Activated CD4-positive, alpha-beta T cell treated with anti-CD3 and anti-CD28 coated beads for 4 hours (primary cell): ENCODE measurements around the gene SRPK2.
"Not testable (repeated sequence)": the region's sequence is repeated elsewhere in the genome, so short reads cannot be mapped to it uniquely, and the experiment has no call there.

ENCODE experiments used
- DNase-seq, 2 donors: peaks; one replicate each; pipeline ENCODE4 v3.0.0-alpha.2; 2020

The SRPK2 gene

GRCh38 chr7:105216786-105217185 lies 171.9 kb downstream of the SRPK2 start:
- DNase-seq, result no peak

GRCh38 chr7:105215821-105216220 lies 172.9 kb downstream of the SRPK2 start:
- DNase-seq, result no peak

- no peak for DNase-seq
Measured at GRCh38 chr7:105215182-105215581, 173.5 kb downstream of the SRPK2 start.

- DNase-seq, result no peak
Measured at GRCh38 chr7:105213611-105214010, 175.1 kb downstream of the SRPK2 start.

GRCh38 chr7:105212212-105212611 lies 176.5 kb downstream of the SRPK2 start:
- no peak for DNase-seq

- DNase-seq, result no peak
Measured at GRCh38 chr7:105210721-105211205, 178.0 kb downstream of the SRPK2 start.

- peak in 1 of 2 donors; percentile 11 for DNase-seq
Measured at GRCh38 chr7:105209870-105210269, 178.9 kb downstream of the SRPK2 start.

- DNase-seq, result no peak
Measured at GRCh38 chr7:105209433-105209832, 179.3 kb downstream of the SRPK2 start.

GRCh38 chr7:105206985-105207384 lies 181.7 kb downstream of the SRPK2 start:
- DNase-seq, result no peak

- DNase-seq, result peak; percentile 14 to 33
Measured at GRCh38 chr7:105205592-105206237, 183.0 kb downstream of the SRPK2 start.

GRCh38 chr7:105204953-105205352 lies 183.8 kb downstream of the SRPK2 start:
- no peak for DNase-seq

GRCh38 chr7:105204520-105204919 lies 184.2 kb downstream of the SRPK2 start:
- DNase-seq, result no peak

GRCh38 chr7:105202616-105203015 lies 186.1 kb downstream of the SRPK2 start:
- DNase-seq, result no peak

GRCh38 chr7:105199386-105199785 lies 189.3 kb downstream of the SRPK2 start:
- no peak for DNase-seq

- DNase-seq, result no peak
Measured at GRCh38 chr7:105198223-105198622, 190.5 kb downstream of the SRPK2 start.

- no peak for DNase-seq
Measured at GRCh38 chr7:105196473-105196872, 192.2 kb downstream of the SRPK2 start.

- no peak for DNase-seq
Measured at GRCh38 chr7:105195891-105196290, 192.8 kb downstream of the SRPK2 start.

- DNase-seq, result not testable (repeated sequence)
Measured at GRCh38 chr7:105194959-105195358, 193.8 kb downstream of the SRPK2 start.

- no peak for DNase-seq
Measured at GRCh38 chr7:105191331-105191730, 197.4 kb downstream of the SRPK2 start.

GRCh38 chr7:105189859-105190492 lies 198.7 kb downstream of the SRPK2 start:
- no peak for DNase-seq

GRCh38 chr7:105188201-105188600 lies 200.5 kb downstream of the SRPK2 start:
- no peak for DNase-seq

GRCh38 chr7:105187302-105188169 lies 201.2 kb downstream of the SRPK2 start:
- DNase-seq, result no peak

- DNase-seq, result no peak
Measured at GRCh38 chr7:105185290-105186010, 203.3 kb downstream of the SRPK2 start.
